ENCODE measurements around the gene ANO2. TPM values are rescaled to one million over a fixed set of nuclear protein-coding genes. Genes with fewer than 3 reads are reported as not detected.

The ANO2 gene
- total and polyA plus RNA-seq, 2 experiments from 2014 or later = 2.3 to 4.6 TPM

- H3K27ac Mint-ChIP-seq = peak overlapping the region; percentile 58; the same call in 1 of the 2 replicates
- Histone ChIP-seq H3K4me2 (no peak overlapping the region), H3K36me3 (ENCODE audit: insufficient read depth) (no peaks in the 10 kb centered on the region), H3K79me2 (replicated peaks; ENCODE audit: insufficient read depth) (no peaks in the 10 kb centered on the region), H3K9me2 (ENCODE audit: insufficient read depth) (peaks cover 8% of the 10 kb centered on the region; the same call in 1 of the 2 replicates), H3F3A (replicated peaks; ENCODE audit: low read depth) (no peaks in the 10 kb centered on the region), H3K4me1 (ENCODE audit: insufficient read depth) (no peaks in the 10 kb centered on the region), H2AFZ (no peak overlapping the region), H3K27ac (ENCODE audit: low read depth) (no peak overlapping the region), H3K4me3 (no peak overlapping the region), H3K27me3 (ENCODE audit: insufficient read depth) (no peaks in the 10 kb centered on the region), H4K20me1 (replicated peaks; ENCODE audit: insufficient read depth) (no peaks in the 10 kb centered on the region)
- H3K4me1 Mint-ChIP-seq = peaks cover 8% of the 10 kb centered on the region
- no peak overlapping the region for H3K4me3 Mint-ChIP-seq
- TF ChIP-seq CREB1 (CRISPR knock-in tag; IDR thresholded peaks at IDR 0.05; ENCODE audit: low read depth) (no peak), EZH2 (IDR thresholded peaks at IDR 0.05; ENCODE audit: low read depth, unreplicated experiment) (no peak), NANOG (IDR thresholded peaks at IDR 0.05; ENCODE audit: borderline replicate concordance) (no peak), EZH2phosphoT487 (IDR thresholded peaks at IDR 0.05; ENCODE audit: unreplicated experiment) (no peak), STAT1 (IDR thresholded peaks at IDR 0.05; ENCODE audit: unreplicated experiment) (no peak), REST (IDR thresholded peaks at IDR 0.05; ENCODE audit: unreplicated experiment) (no peak), ZNF462 (CRISPR knock-in tag; IDR thresholded peaks at IDR 0.05) (no peak), ZNF114 (CRISPR knock-in tag; IDR thresholded peaks at IDR 0.05) (no peak), POLR2AphosphoS5 (IDR thresholded peaks at IDR 0.05; ENCODE audit: low read depth) (no peak), ZNF331 (CRISPR knock-in tag; IDR thresholded peaks at IDR 0.05; ENCODE audit: low read depth) (no peak)
- TF ChIP-seq, protein P1, sequence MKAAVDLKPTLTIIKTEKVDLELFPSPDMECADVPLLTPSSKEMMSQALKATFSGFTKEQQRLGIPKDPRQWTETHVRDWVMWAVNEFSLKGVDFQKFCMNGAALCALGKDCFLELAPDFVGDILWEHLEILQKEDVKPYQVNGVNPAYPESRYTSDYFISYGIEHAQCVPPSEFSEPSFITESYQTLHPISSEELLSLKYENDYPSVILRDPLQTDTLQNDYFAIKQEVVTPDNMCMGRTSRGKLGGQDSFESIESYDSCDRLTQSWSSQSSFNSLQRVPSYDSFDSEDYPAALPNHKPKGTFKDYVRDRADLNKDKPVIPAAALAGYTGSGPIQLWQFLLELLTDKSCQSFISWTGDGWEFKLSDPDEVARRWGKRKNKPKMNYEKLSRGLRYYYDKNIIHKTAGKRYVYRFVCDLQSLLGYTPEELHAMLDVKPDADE (IDR thresholded peaks at IDR 0.05) = no peak
- TF ChIP-seq, protein P2, sequence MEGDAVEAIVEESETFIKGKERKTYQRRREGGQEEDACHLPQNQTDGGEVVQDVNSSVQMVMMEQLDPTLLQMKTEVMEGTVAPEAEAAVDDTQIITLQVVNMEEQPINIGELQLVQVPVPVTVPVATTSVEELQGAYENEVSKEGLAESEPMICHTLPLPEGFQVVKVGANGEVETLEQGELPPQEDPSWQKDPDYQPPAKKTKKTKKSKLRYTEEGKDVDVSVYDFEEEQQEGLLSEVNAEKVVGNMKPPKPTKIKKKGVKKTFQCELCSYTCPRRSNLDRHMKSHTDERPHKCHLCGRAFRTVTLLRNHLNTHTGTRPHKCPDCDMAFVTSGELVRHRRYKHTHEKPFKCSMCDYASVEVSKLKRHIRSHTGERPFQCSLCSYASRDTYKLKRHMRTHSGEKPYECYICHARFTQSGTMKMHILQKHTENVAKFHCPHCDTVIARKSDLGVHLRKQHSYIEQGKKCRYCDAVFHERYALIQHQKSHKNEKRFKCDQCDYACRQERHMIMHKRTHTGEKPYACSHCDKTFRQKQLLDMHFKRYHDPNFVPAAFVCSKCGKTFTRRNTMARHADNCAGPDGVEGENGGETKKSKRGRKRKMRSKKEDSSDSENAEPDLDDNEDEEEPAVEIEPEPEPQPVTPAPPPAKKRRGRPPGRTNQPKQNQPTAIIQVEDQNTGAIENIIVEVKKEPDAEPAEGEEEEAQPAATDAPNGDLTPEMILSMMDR (conservative IDR thresholded peaks at IDR 0.05; ENCODE audit: low read depth in 2 of 2) = no peak
- H3K36me3 Mint-ChIP-seq (ENCODE audit: low read depth) = peaks cover 7% of the 10 kb centered on the region; the same call in 2 of the 3 replicates
- DNase-seq (ENCODE audit: low spot score) = no peak
- no peaks in the 10 kb centered on the region for H3K9me3 Mint-ChIP-seq
- H3K27me3 Mint-ChIP-seq (ENCODE audit: insufficient read depth, low read depth, poor library complexity) = peaks cover 6% of the 10 kb centered on the region
- ATAC-seq = no peak
Observed at GRCh38 chr12:5923043-5923605, 21.9 kb downstream of the ANO2 start.

Data from GM23338 (cell line).